GM18508 (cell line): ENCODE results near the gene VWA3A.
"Not testable (repeated sequence)": the region's sequence is repeated elsewhere in the genome, so short reads cannot be mapped to it uniquely, and the experiment has no call there.

Source experiments
- ATAC-seq: cut with Tn5 transposase; IDR thresholded peaks from one replicate; pipeline ENCODE4 v1.9.1; 2021; ENCODE audit warnings: moderate number of reproducible peaks; ENCODE audit not compliant: insufficient read depth, unreplicated experiment

The VWA3A gene, protein sequence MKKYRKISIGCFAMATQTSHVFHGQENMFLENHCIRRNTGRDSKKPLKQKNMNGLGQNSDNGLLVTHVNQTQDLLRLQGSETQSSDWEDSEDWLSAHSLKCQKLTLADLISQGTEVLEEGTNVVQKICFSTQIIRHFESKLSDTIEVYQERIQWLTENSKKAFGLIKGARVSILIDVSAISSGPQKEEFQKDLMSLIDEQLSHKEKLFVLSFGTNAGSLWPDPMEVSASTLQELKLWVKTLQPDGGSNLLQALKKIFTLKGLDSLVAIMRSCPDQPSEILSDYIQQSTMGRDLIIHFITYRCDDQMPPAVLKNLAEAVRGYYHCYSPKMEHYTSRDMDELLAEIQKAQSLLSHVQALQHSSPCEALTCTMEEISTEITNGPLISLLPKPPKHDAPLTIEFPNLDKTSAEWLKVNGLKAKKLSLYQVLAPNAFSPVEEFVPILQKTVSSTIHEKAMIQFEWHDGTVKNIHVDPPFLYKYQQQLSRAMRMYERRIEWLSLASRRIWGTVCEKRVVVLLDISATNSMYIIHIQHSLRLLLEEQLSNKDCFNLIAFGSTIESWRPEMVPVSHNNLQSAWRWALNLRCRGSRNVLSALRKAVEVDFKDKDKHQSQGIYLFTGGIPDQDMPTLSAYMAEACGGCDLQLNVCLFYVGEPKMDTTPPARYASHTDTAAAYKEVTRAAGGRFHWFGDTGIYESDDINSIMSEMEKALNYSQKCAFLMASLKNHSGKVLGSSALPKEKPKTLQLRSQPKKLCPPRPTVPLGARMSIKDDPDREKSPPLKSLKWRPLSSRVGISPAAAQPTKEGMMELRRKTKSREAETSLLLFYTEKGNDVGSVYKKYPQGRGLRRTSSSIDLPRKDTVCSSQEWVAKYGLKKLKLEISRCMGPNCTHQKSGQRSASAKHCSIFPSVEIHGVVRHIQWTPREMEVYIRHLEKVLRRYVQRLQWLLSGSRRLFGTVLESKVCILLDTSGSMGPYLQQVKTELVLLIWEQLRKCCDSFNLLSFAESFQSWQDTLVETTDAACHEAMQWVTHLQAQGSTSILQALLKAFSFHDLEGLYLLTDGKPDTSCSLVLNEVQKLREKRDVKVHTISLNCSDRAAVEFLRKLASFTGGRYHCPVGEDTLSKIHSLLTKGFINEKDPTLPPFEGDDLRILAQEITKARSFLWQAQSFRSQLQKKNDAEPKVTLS

DNA sequence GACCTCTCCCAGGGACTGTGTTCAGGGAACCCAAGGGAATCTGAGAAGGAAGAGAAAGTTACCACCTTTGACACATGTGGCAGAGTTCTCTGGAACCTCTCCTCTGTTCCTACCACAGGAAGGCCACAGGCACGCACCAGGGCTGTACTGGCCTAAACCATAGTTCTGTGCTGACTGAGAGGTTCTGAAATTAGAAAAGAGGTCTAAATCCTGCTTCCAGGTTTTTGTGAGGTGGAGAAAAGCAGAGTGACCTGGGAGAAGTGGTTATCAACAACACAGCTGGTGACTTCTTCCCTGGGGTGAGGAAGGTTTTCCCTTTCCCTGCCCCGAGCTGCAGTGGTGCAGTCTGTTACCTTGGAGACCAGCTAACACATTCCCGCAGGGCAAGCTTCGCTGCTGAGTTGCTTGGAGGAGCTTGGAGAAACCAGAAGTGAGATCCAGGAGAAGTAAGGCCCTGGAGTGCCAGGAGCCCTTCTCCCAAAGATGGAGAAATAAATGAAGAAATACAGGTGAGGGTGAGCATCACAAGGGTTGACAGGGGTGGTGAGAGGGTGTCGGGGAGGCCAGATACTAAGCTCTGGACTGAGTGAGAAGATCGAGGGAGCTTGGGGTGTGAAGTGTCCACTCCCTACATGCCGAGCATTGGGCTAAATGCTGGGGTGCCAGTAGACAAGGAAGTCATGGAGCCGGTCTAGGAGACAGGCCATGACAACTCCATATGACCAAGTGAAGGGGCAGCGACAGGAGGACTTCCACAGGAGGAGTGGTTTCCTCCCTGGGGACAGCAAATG is at the start of gene VWA3A:
VWA3A (plus strand) TSS at position 399 of the 791 bp plus-strand sequence; CDS start at position 496, 97 bp downstream.
- no peak for ATAC-seq

DNA sequence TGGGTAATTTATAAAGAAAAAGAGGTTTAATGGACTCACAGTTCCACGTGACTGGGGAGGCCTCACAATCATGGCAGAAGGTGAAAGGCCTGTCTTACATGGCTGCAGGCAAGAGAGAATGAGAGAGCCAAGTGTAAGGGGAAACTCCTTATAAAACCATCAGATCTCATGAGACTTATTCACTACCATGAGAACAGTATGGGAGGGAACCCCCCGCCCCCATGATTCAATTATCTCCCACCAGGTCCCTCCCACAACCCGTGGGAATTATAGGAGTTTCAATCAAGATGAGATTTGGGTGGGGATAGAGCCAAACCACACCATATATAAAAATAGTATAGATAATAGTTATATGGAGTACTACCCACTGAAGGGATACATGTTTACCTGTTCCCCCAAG is 48.5 kb upstream of the VWA3A start:
- ATAC-seq: not testable (repeated sequence)

DNA sequence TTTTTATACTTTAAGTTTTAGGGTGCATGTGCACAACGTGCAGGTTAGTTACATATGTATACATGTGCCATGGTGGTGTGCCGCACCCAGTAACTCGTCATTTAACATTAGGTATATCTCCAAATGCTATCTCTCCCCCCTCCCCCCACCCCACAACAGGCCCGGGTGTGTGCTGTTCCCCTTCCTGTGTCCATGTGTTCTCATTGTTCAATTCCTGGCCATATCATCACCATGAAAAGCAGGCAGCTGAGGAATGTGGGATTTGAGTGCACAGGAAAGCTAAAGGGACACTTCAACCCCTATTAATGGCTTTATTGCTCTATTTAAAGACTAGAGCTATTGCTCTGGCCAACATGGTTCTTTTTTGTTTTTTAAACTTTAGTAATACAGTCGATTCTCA is 46.5 kb upstream of the VWA3A start:
- not testable (repeated sequence) for ATAC-seq

DNA sequence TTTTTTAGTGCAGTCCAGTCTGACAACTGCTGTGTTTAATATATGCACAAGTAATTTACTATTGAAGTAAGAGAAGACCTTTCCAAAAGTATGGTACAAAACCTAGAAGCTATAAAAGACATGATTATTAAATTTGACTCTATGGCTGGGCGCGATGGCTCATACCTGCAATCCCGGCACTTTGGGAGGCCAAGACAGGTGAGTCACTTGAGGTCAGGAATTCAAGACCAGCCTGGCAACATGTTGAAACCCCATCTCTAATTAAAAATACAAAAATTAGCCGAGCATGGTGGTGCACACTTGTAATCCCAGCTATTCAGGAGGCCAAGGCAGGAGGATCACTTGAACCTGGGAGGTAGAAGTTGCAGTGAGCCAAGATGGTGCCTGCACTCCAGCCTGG is 41.4 kb upstream of the VWA3A start:
- ATAC-seq: no peak

DNA sequence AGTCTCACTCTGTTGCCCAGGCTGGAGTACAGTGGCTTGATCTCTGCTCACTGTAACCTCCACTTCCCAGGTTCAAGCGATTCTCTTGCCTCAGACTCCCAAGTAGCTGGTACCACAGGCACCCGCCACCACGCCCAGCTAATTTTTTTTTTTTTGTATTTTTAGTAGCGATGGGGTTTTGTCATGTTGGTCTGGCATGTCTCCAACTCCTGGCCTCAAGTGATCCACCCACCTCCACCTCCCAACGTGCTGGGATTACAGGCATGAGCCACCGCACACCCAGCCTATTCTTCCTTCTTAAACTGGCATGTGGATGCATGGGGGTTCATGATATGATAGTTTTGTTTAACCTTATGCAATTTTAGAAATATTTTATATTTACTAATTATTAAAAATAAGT is 39.4 kb upstream of the VWA3A start:
- ATAC-seq: no peak

DNA sequence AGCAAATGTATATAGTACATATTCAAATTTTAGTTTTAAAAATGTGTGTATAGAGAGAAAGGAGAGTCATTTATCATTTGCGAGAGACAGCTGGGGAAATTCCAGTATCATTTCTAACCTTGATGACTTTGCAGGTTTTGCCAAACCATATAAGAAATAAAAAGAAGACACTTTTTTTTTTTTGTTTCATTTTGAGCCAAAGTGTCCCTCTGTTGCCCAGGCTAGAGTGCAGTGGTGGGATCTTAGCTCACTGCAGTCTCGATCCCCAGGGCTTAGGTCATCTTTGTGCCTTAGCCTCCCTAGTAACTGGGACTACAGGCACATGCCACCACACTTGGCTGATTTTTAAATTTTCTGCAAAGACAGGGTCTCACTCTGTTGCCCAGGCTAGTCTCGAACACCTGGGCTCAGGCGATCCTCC is 38.4 kb upstream of the VWA3A start:
- ATAC-seq: no peak

DNA sequence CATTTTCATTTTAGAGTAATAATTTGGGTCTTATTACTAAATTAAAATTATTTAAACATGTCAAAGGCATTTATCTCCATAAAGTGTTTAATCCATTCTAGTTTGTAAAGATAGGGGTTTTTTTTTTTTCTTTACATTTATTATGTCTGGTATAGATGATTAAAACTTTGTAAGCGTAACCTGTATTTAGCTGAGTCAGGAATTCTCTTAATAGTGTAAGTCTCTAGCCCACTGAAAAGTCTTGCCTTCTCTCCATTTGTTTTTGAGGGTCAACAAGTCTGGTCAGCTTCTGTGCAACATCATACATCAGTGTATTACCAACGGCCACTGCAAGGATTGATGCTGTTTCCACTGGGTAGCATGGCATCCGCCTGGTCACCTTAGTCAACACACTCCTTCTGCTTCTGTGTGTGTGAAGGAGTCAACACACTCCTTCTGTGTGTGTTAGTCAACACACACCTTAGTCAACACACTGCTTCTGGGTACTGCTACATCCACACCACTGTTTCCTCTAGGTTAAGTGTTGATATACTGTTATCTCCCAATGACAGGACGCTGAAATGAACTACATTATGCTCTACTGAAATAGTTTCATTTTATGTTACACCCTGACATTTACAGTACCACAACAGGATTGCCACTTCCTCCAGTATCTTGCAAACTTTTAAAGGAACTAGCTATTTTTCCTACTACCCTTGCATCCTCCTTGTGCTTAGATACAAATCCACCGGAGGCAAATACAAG is 37.3 kb upstream of the VWA3A start:
- ATAC-seq: no peak

DNA sequence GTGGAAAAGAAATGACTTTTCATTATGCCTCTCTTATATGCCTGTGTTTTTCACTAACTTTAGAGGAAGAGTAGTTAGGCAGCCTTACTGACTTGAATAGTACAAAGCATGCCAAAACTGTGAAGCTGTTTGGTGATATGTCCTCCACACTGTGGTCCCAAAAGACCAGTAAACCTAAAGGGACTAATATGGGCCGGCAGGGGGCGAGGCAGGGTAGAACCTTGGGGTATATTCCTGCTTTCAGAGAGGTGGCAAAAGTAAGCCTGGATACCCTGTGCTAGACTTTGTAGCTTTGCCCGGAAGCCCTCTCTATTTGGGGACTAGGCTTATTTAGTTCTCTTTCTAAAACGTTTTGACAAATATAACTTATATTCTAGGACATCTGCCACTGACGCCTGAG is 36.5 kb upstream of the VWA3A start:
- no peak for ATAC-seq

DNA sequence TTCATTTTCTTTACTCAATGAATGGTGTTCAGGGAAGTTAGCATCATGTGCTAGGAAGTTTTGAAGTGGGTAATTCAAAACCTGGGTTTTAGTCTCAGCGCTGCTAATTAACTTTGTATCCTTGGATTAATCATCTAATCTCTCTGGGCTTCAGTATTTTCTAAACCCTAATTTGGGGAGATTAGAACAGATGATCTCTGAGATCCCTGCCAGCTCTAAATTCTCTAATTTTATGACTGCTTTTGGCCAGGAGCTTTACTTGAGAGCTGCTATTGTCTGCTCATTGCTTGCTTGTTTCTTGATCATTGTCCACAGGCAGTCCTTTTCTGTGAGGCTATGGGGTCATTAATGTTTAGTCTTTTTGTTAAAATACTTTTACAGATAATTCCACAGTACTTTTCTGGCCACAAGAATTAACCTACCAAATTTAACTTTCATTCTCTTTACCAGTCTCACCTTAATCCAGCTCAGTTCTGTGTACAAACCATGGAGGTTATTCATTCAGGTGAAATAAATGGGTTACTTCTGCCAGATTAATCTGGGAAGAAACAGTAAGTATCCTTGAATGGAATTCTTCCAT is 28.4 kb upstream of the VWA3A start:
- ATAC-seq: no peak

DNA sequence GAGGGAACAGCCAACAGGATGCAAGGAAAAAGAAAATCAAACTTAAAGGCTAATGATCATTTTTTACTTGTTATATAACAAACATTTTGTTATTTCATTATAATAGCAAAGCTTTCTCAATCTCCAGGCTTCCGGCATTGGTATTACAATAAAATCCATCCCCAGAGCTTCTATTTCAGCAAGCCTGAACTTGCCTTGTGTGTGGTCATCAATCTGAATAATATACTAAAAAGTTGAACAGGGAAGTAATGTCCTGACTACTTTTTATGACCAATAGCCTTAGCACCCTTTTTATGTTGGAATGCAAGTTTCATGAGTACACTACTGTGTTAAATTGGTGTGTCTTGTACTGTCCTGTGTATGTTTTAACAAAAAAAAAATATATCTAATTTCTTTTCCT is 27.1 kb upstream of the VWA3A start:
- no peak for ATAC-seq

DNA sequence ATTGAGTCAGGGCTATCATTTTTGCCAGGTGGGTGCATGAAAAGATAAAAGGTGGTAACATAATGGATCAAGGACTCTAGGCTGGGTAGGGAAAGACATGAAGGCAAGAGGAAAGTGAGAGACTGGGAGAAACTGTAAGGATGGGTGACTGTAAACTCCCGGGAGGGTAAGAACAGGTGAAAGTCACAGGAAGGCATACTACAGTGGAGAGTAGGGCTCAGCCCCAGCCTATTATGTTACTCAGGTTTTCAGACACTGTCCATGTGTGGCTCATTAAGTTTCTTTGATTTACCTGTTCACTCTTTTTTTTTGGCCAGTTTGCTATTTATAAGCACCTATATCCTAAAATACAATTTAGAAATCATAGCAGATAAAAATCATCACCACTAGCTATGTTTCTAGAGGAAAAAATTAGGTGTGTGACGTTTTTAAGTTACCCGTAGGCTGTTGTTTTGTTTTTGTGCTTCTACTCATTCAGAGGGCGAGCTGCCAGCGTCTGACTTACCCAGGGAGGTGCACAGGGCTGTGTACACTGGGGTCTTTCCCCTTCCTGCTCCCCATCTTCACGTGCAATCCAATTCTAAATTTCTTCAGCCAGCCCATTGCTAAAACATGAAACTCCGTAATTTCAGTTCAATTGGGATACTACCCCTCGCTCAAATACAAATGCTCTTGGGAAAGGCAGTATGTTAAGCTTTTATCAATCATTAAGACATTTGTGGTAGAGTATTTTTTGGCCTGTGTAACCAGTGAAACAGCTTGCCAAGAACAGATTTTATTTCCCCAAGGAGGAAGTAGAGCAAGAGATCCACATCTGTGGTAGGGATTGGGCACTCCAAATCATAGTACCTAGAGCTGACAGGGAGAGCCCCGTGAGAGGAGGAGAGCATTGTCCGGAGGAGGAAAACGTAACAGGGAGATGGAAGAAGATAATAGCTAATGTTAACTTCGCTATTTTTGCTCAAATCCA is 21.7 kb upstream of the VWA3A start:
- no peak for ATAC-seq

DNA sequence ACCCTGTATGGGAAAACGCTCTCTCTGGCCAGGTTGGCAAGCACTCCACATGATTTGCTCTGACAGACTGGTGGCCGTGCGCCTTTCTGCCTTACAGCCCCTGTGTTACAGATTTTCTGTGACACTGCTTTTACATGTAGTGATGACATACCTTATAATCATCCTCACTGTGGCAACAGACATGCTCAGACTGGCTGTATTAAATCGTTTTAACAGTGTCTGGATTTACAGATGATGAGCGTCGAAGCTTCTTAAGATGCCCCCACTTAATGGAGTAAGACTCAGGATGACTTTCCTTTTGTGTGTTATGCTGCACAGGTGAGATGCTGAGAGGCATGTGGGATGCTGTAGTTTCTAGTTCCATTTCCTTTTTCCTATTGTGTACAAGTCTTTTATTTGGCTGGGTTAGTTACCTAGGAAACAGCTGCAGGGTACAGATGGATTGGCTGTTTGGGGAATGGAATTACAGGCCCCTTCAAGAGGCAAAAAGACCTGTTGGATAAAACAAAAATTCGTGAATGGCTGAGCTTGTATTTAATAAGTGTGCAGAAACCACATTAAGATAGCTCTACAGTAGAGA is 20.9 kb upstream of the VWA3A start:
- ATAC-seq: no peak

DNA sequence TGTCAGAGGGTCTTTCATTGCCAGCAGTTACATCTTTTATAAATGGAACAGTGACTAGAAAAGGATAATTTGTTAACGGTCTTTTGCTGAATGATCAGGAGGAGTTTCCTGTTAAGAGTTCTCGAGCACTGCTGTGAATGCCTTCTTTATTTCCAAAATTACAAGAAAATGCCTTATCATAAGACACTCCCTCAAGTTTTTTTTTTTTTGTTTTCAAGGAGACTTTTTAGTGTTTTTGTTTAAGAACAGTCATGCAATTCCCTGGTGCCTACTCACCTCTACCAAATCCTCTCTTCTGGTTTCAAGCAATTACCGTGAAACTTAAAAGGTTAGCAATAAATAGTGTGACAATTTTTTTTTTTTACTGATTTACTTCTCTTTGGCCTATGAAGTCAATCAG is 19.0 kb upstream of the VWA3A start:
- no peak for ATAC-seq

DNA sequence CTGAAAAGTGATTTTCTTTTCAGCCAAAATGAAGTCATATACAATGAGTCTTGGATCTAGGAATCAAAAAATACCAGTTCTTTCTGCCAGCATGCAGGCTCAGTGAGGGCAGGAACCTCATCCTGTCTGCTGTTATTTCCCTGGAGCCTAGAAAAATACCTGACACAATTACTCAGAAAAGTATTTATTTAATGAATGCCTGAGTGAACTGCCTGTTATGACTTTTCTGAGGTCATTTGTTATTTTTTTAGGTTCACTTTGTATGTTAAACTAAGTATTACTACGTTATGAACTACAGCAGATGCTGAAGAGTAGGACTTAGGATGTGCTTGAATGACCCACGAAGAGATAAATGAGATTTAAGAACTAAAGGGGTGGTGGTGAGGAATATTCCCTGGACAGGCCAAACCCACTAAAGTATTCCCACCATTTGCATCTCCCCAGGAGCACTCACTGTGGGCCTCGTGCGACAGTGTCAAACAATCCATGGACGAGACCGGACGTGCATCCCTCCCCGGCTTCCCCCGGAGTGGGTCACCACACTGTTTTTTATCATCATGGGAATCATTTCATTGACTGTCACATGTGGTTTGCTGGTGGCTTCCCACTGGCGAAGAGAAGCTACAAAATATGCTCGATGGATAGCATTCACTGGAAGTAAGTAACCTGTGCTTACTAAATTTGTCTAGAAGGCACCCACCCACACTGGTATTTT is 17.1 kb upstream of the VWA3A start:
- ATAC-seq: no peak

DNA sequence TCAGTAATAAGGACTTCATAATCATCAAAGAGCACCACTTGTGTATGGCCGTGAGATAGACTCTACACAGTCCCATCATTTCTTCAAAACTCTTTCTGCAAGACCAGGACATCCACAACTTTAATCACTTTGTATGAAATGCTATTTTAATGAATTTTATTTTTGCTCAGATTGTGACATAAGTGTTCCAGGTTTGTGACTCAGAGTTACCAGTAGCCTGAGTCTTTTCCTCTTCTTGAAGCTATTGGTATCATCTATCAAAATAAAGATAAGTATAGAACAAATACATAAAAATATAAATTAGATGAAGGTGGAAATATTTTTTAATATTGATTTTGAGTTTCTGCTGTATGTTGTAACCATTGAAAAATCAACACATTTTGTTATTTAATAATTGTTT is 16.6 kb upstream of the VWA3A start:
- ATAC-seq: no peak

DNA sequence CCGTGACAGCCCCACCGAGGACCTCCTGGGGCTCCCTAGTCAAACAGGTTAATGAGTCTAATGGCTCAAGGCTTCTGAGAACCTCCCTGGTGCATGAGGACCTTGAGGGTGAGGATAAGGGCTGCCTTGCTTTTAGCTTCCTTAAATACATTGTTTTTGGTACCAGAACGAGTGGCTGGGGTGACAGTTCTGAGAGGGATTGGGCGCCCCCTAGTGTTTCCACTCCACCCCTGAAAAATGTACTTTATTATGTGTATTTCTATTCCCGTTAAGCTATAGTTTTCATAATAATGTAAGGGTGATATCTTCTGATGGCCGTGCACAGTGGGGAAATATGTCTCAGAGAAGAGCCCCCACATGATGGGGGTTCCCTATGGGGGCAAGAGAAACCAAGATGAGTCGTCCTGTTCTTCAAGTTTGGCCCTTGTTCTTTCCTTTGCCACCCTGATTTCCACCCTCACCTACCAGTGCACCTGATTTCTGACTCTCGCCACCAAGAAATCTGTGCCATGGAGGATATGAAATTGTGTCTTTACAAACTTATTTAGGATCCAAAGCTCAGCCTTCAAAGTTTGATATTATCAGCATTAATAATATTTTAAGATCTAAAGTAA is 14.5 kb upstream of the VWA3A start:
- ATAC-seq: no peak

DNA sequence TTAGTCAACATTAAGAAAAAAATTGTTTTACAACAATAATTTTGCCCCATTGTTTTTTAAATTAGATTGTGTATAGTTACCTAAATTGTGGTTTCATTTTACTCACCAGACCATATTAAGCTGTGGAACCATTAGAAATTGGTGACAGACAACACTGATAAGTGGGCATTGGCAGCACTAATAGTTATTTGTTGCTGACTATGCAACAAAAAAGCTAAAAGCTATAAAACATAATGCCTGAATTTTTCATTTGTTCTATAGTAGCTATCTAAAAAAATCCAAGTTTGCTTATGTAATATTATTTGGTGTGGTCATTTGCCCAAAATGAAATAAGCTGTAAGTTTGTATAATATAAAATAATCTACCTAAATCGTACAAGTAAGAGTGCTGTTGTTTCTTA is 13.7 kb upstream of the VWA3A start:
- ATAC-seq: no peak
